Calu3 (cell line): ENCODE data around the gene NTRK2. TPM values are rescaled to one million over a fixed set of nuclear protein-coding genes. Genes with fewer than 3 reads are reported as not detected.

Experiments
- BruUV-seq: library from RNA; stranded (reverse); fragments of 400-500 nt; replicated peaks from 2 replicates; lab custom pipeline; 2021; lab: Mats Ljungman, UMichigan
- CTCF ChIA-PET: fragments of 300-600 bp; sonication (Branson Sonifier 250); formaldehyde crosslinking; loops from one replicate; lab custom pipeline; 2022; ENCODE audit warnings: antibody characterized with exemption; lab: Charles Lee
- DNase-seq: peaks from one replicate; pipeline ENCODE4 v3.0.0; 2022
- H3K27ac Mint-ChIP-seq: one replicate; pipeline ENCODE4 v1.8.0; 2022; ENCODE audit warnings: mixed read lengths; ENCODE audit not compliant: unreplicated experiment
- H3K27me3 Mint-ChIP-seq: one replicate; pipeline ENCODE4 v1.8.0; 2022; ENCODE audit warnings: mixed read lengths; ENCODE audit not compliant: unreplicated experiment
- H3K36me3 Mint-ChIP-seq: one replicate; pipeline ENCODE4 v1.8.0; 2022; ENCODE audit warnings: mild to moderate bottlenecking, moderate library complexity, mixed read lengths; ENCODE audit not compliant: insufficient read depth, unreplicated experiment
- H3K4me1 Mint-ChIP-seq: one replicate; pipeline ENCODE4 v1.8.0; 2022; ENCODE audit warnings: mild to moderate bottlenecking, low read depth, mixed read lengths; ENCODE audit not compliant: unreplicated experiment
- H3K4me3 Mint-ChIP-seq: one replicate; pipeline ENCODE4 v1.8.0; 2022; ENCODE audit warnings: mild to moderate bottlenecking, low read depth, moderate library complexity, mixed read lengths; ENCODE audit not compliant: unreplicated experiment
- H3K9me3 Mint-ChIP-seq: one replicate; pipeline ENCODE4 v1.8.0; 2022; ENCODE audit warnings: low read depth, mixed read lengths; ENCODE audit not compliant: unreplicated experiment
- CTCF ChIP-seq: fragments of 200-600 bp; IDR thresholded peaks from one replicate; pipeline ENCODE4 v1.8.0; 2022; ENCODE audit warnings: antibody characterized with exemption; ENCODE audit not compliant: unreplicated experiment
- intact Hi-C: fragments of 100-400 bp; cut with micrococcal nuclease; formaldehyde crosslinking; loops from one replicate; pipeline ENCODE4 v1.10.0; 2022; ENCODE audit not compliant: unreplicated experiment
- total RNA-seq: library from RNA; stranded (reverse); gene quantifications from 2 replicates; pipeline ENCODE4 v1.2.3, GENCODE V29; 2022

The NTRK2 gene
- total RNA-seq, 1 experiment from 2014 or later: 2.1 TPM

GRCh38 chr9:84694248-84694647 lies 24.7 kb downstream of the NTRK2 start:
- BruUV-seq: no TSS peak

DNA sequence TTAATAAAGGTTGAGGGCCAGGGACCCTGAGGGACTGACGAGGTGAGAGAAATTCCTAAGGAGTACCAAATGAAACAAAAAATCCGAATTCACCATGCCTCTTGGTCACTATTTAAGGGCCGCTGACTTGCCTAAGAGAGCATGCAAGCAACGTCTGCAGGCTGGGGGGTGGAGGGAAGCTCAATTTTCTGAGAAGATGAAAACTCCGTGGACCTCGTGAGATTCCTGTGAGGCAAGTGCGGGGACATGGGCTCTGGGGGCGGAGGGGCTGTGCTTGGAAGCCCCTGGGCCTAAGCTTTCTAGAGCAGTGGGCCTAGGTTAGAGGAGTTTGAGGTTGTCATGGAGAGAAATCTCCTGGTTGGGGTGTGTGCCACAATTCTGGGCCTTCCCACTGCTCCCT lies 27.5 kb downstream of the NTRK2 start:
- no peak overlapping the region for H3K27ac Mint-ChIP-seq
- CTCF ChIA-PET: interaction anchor here (0.6 to 1.6 kb wide), 5 partner anchors 81 to 562 kb away, joined by 3 to 9 read pairs (median 5); no protein-coding TSS in a partner anchor
- no peaks in the 10 kb centered on the region for H3K4me1 Mint-ChIP-seq
- intact Hi-C loops: loop anchor here (1.0 to 5.0 kb wide), 3 partner anchors 84 to 560 kb away; no protein-coding TSS in a partner anchor
- no peaks in the 10 kb centered on the region for H3K9me3 Mint-ChIP-seq
- no peaks in the 10 kb centered on the region for H3K36me3 Mint-ChIP-seq
- no TSS peak for BruUV-seq
- H3K27me3 Mint-ChIP-seq: no peaks in the 10 kb centered on the region
- TF ChIP-seq CTCF: no peak
- no peak for DNase-seq
- no peak overlapping the region for H3K4me3 Mint-ChIP-seq

More at GRCh38 chr9:84694248-84694647, 24.7 kb downstream of the NTRK2 start:
- CTCF ChIA-PET: no interaction called here
- Mint-ChIP-seq H3K36me3 (no peaks in the 10 kb centered on the region), H3K4me3 (no peak overlapping the region), H3K4me1 (no peaks in the 10 kb centered on the region), H3K9me3 (no peaks in the 10 kb centered on the region), H3K27ac (no peak overlapping the region), H3K27me3 (no peaks in the 10 kb centered on the region)
- DNase-seq: no peak
- no peak for TF ChIP-seq CTCF
- intact Hi-C loops: no loop called here

- Mint-ChIP-seq H3K27ac (no peak overlapping the region), H3K4me1 (no peaks in the 10 kb centered on the region), H3K36me3 (no peaks in the 10 kb centered on the region), H3K9me3 (no peaks in the 10 kb centered on the region), H3K27me3 (no peaks in the 10 kb centered on the region), H3K4me3 (no peak overlapping the region)
- intact Hi-C loops: loop anchor here (1.0 to 5.0 kb wide), 3 partner anchors 84 to 560 kb away; no protein-coding TSS in a partner anchor
- CTCF ChIA-PET: interaction anchor here (0.6 to 1.6 kb wide), 6 partner anchors 12 to 561 kb away, joined by 3 to 9 read pairs (median 6); no protein-coding TSS in a partner anchor
- peak; percentile 53 for TF ChIP-seq CTCF
- no TSS peak for BruUV-seq
- DNase-seq: peak; percentile 78
These were observed 28.1 kb downstream of the NTRK2 start for GRCh38 chr9:84697509-84698114.

DNA sequence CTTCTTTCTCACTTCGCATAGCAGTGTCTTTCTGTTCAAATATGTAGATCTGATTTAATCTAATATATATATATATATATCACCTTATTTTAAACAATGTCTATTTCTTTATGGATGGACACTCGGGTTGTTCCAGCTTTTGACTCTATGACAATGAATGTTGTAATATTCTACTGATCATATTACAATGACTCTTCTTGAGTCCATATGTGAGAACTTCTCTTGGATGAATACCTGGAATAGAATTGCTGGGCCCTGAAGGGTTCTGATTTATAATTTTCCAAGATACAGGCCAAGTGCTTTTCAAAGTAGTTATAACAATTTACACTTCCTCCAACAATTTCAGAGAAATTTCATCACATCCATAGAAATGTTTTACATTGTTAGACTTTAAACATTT lies 28.8 kb downstream of the NTRK2 start:
- BruUV-seq: no TSS peak
- H3K9me3 Mint-ChIP-seq: no peaks in the 10 kb centered on the region

More for the DNA sequence above, 28.8 kb downstream of the NTRK2 start:
- Mint-ChIP-seq H3K27me3 (no peaks in the 10 kb centered on the region), H3K27ac (no peak overlapping the region), H3K4me3 (no peak overlapping the region), H3K4me1 (no peaks in the 10 kb centered on the region), H3K36me3 (no peaks in the 10 kb centered on the region)
- intact Hi-C loops: loop anchor here (5.0 kb wide), 2 partner anchors 254 to 559 kb away; no protein-coding TSS in a partner anchor
- no peak for TF ChIP-seq CTCF
- DNase-seq: no peak
- CTCF ChIA-PET: interaction anchor here (0.9 to 1.6 kb wide), 3 partner anchors 11 to 301 kb away, joined by 3 to 7 read pairs (median 5); no protein-coding TSS in a partner anchor
